ENCODE results near the gene RAB22A.

RAB22A gene, protein sequence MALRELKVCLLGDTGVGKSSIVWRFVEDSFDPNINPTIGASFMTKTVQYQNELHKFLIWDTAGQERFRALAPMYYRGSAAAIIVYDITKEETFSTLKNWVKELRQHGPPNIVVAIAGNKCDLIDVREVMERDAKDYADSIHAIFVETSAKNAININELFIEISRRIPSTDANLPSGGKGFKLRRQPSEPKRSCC

DNA sequence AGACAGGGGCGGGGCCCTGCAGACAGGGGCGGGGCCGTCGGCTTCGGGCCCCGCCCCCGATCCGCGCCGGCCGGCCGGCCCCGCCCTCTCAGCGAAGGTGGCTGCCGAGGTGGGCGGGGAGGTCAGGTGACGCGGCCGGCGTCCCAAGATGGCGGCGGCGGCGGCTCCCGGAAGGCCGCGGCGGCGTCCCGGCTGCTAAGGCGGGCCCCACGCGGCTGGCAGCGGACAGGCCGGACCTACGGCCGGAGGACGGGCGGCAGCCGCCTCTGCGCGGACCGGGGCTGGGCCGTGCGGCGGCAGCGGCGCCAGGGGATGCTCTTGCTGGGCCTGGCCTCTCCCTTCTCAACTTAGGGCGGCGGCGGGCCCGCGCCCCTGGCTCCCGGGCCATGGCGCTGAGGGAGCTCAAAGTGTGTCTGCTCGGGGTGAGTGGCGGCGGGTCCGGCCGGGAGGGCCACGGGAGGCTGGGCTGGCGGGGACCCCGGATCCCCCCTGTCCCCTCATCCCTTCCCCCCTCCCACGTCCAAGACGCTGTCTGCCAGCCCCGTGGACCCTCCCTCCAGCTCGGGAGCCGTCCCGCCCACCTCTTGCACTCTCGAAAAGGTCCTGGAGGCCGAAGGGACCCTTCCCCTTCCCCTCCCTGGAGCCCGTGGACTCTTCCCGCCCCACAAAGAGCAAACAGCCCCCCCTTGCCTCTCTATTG is at the start of gene RAB22A:
TSS of gene RAB22A (plus strand) at position 125 of the 700 bp plus-strand sequence. CDS start at position 387, 262 bp downstream.
- DNase-seq (ENCODE audit: low read depth): peak; percentile 71

- no peak for DNase-seq (ENCODE audit: low read depth)
These were observed 49.5 kb upstream of the RAB22A start for GRCh38 chr20:58260006-58260405.

DNA sequence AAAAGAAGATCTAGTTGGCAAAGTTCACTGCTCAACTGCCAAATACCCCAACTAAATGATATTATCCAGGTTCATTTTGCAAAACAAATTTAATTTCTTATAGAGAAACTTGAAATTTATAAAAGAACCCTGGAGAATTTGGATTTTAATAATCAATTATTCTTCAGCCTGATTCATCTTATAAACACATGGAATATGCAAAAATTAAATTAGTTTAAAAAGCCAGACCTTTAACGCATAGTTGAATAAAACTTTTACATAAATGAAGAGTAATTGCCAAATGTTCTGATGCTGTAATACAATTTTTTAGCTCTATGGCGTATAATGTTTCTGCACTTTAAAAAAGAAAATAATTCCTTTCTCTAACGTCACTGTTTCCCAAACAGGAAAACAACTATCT is 47.9 kb upstream of the RAB22A start:
- DNase-seq (ENCODE audit: low read depth): no peak

GRCh38 chr20:58264271-58264670 is 45.2 kb upstream of the RAB22A start:
- DNase-seq (ENCODE audit: low read depth): no peak

DNA sequence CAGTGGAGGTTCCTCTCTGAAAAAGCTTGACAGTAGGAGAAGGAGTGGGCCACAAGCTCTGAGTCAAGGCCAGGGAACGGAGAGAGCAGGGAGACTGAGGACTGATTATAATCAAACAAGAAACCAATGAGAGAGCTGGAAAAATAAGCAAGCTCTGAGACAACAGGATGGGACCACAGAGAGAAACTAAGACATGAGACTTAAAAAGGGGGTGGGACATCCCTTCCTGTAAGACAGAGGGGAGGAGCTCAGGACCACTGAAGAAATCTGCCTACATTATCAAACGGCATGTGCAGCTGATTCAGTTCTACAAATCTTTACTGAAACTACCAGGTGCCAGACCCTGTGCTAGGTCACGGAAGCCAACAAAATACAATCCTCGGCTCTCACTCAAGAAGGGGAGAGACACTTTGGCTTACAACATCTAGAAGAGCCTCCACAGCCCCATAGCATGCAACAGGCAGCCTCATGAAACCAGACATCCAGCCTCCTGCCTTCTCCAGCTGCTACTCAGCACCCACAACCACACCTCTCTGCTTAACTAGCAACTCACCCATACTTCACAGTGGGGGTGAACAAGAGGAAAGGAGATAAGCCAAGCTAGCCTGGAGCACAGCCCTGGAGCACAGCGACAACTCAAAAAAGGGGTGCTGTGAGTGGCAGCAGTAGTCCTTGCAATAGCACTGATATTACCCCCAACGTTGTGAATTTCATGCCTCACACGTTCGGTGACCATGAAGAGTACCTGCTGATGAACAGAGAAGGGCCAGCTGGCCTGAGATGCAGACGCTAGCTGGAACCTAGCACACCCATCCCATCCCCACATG is 41.9 kb upstream of the RAB22A start:
- DNase-seq (ENCODE audit: low read depth): no peak

DNA sequence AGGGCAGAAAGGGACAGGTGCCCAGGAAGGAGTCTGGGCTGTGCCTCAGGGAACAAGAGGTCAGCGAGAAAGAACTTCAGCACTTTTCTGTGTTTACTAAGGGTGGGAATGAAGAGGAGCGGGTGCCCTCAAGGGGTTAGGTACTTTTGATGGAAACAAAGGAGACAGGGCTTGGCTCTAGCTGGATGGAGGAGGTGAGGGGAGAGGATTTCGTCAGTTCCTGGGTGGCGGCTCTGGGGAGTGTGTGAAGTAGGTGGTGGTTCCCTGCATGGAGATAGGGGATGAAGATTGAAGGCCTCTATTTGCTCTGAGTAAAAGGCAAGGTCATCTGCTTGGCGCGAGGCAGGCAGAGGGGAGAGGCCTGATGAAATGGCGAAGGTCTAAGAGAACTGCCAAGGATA is 41.1 kb upstream of the RAB22A start:
- DNase-seq (ENCODE audit: low read depth): no peak

DNA sequence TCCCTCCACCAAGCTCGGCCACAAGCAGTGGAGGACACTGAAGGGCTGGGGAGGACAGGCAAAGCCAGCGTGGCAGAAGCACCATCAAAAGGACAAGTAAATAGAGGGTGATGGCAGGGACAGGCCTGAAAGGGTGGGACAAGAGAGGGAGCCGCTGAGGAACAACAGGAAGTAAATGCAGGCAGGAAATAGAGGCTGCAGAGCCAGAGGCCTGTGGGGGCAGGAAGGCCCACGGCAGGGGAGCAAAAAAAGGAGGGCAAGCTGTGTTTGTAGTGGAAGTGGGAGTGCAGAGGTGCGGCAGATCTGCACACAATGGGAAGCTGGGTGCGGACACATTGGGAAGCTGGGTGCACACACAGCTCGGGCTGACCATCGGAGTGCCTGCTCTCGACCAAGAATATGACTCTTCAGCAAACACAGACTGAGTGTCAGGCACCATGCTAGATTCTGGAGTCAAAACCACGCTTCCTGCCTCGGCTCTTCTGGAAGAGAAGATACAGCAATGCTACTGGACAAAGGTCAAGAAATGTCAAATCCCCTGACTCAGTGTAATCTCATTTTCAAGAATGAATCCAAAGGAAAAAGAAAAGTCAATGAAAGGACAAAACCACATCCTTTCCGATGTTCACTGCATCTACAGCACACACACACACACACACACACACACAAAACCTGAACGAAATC is 40.4 kb upstream of the RAB22A start:
- no peak for DNase-seq (ENCODE audit: low read depth)

GRCh38 chr20:58271606-58272351 is 37.7 kb upstream of the RAB22A start:
- peak; percentile 13 for DNase-seq (ENCODE audit: low read depth)

GRCh38 chr20:58274384-58274783 is 35.1 kb upstream of the RAB22A start:
- no peak for DNase-seq (ENCODE audit: low read depth)

- DNase-seq (ENCODE audit: low read depth): no peak
These were observed 32.4 kb upstream of the RAB22A start for GRCh38 chr20:58277107-58277506.

GRCh38 chr20:58277578-58278472 is 31.7 kb upstream of the RAB22A start:
- no peak for DNase-seq (ENCODE audit: low read depth)

DNA sequence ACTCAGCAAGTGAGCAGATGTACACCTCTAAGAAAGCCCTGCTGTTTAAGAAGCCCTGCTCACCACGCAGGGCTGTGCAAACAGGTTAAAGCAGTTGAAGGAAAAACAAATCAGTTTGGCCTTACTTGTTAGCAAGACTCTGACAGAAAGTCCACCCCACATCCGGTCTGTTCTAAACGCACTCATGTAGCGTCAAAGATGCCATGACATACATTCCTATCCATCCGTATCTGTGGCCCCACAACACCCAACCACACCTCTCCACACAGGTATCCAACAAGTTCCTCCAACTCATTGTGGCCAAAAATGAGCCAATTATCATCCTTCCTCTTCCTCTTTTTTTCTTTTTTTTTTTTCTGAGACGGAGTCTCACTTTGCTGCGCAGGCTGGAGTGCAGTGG is 22.8 kb upstream of the RAB22A start:
- no peak for DNase-seq (ENCODE audit: low read depth)

GRCh38 chr20:58287638-58288037 is 21.9 kb upstream of the RAB22A start:
- no peak for DNase-seq (ENCODE audit: low read depth)

DNA sequence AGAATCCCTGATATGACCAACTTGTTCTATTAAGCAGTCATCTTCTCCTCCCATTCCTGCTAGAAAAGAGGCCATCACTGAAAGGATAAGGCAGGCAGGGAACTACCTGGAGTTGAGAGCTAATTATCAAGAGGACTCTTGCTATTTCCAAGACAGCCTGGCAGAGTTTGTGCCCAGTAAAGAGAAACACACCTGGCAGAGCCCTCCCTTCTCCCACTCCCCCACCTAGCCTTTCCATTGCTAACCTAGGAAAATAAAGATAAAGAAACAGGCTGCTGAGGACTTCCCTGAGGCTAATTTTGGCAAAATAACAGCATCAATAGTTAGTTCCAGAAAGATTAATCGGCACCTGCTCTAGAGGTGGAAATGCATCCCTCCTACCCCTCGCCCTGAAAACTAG is 20.4 kb upstream of the RAB22A start:
- no peak for DNase-seq (ENCODE audit: low read depth)

GRCh38 chr20:58293453-58293852 is 16.1 kb upstream of the RAB22A start:
- no peak for DNase-seq (ENCODE audit: low read depth)

DNA sequence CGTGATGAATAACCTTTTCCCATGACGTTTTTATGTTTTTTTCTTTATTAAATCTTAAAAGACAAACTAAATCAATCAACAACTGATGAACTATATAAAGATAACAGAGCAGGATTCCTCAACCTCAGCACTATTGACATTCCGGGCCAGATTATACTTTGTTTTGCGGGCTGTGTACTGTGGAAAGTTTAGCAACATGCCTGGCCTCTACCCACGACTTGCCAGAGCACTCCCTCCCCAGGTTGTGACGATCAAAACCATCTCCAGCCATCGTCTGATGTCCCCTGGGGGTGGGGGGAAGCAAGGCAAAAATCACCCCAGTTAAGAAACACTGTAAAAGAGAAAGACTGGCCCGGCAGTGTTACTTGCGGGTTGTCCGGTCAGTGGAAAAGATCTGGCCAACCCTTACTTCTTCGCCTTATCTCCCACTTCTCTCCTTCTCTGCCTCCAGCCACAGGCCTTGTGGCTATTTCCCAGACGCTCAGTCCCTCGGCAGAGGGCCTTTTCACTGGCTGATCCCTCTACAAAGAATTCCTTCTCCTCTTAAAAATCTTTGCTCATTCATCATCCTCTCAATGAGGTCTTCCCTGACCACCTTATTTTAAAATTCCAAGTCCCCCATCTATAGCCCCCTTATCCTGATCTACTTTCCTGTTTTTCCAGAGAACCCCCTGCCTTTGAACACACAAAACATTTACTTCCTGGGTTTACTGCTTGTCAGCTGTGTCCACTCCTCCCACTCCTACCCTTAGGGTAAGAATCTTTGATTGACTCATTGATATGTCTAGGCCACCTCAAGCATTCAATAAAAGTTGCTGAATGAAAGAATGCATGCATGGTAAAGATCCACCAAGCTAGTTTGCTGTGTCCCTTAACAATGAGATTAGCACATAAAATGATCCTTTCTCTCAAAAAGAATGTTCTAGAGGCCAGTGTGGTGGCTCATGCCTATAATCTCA is 14.7 kb upstream of the RAB22A start:
- DNase-seq (ENCODE audit: low read depth): no peak

DNA sequence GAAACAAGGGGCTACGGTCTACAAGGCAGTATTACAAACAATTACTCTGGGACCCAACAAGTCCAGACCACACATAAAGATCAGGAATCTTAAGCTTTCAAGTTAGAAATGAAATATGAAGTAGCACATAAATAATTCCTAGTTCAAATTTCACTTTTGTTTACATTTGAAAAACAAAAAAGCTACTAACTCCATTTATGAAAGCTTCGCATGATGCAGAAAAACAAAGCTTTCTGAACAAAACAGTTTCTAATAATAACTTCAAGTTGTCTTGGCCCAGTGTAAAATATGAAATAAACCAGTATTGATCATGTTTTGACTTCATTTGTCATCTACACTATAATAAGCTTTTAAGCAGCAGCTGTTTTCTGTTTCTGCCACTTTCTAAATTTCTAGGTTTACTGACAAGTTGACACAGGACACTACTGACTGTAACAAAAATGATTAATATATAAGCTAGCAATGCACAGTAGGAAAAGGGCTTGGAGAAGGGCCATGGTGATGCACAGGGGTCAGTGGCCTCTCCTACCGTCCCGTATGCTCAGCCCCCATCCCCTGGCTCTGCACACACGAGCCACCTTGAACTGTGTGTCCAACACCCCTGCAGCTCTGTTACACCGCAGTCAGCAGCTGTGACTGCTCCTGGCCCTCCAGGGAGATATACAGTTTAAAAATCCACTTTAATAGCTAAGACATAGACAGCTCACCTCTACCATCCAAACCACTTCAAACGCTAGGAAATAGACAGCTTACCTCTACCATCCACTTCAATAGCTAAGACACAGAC is 13.3 kb upstream of the RAB22A start:
- no peak for DNase-seq (ENCODE audit: low read depth)

GRCh38 chr20:58297394-58297793 is 12.1 kb upstream of the RAB22A start:
- no peak for DNase-seq (ENCODE audit: low read depth)

GRCh38 chr20:58300321-58300720 is 9.2 kb upstream of the RAB22A start:
- DNase-seq (ENCODE audit: low read depth): no peak

All from activated T-cell treated with anti-CD3 and anti-CD28 coated beads for 24 hours (primary cell).